A549 treated with AZD2906 at 1 μM for 4 hours (cell line): Measurements from ENCODE around the gene ITGB1. TPM values are rescaled to one million over a fixed set of nuclear protein-coding genes. Genes with fewer than 3 reads are reported as not detected.

Experiments used
- total RNA-seq: library from RNA; stranded (reverse); fragments of 200-300 nt; extraction: Qiagen RNA extraction; gene quantifications from 5 replicates; pipeline ENCODE4 v1.2.3, GENCODE V29; 2022

ITGB1 gene
- total RNA-seq, result 747 to 1,218 TPM (median 950 TPM) in 5 replicates

DNA sequence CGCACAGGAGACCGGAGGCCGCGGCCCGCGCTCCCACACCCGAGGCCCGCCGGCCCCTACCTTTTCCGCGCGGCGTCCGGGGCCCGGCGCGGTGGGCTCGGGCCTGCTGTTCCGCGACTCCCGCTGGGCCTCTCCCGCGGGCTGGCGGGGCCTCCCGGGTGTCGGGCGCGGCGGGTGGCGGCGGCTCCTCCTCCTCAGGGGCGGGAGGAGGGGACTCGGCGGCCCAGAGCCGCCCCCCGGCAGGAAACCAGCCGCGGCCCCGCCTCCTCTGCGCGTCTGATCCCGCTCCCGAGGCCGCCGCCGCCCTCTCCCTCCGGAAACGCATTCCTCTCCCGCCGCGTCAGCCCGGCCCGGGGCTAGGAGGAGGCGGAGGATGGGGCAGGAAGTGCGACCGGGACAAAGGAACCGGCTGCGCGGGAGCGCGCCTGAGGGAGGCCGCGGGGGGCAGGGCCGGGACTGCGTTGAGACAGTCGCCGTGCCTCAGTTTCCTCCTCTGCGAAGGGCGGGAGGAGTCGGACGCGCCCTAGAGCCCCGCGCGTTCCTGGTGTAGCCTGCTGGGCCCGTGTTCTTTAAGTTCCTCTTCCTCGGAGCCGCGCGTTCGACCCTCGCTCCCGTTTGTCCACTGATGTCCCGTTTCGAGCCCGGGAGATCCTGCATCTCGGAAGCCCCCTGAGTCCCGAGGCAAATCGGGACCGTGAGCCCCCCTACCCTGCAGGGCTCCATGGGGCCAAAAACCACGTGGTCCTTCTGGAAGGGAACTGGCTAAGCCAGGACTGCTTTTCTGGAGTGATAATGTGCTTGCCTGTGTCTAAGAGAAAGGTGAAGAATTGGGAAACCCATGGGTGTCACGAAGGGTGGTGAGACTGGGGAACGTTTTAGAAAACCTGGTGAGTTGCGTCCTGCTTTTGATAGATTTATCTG, at the start of gene ITGB1:
Gene ITGB1, minus strand, starts transcription at position 146 of the 921 bp plus-strand sequence. CDS start 22,672 bp downstream, outside the sequence.

